Esophagus (tissue), 2 donors: Measurements from ENCODE around the gene FGGY. TPM values are rescaled to one million over a fixed set of nuclear protein-coding genes. Genes with fewer than 3 reads are reported as not detected.

Experiments used
- H3K27ac ChIP-seq, 2 donors: one replicate each; pipeline ENCODE4 v1.5.1; 2013; ENCODE audit warnings: low read depth in 2 of 2, mild to moderate bottlenecking in 2 of 2, inconsistent platforms in 1 of 2, low read length in 1 of 2, moderate library complexity in 1 of 2
- H3K27me3 ChIP-seq, 2 donors: one replicate each; pipeline ENCODE4 v1.6.1; 2013; ENCODE audit warnings: low read length in 2 of 2, control low read depth in 1 of 2, mild to moderate bottlenecking in 1 of 2; ENCODE audit not compliant: insufficient read depth in 2 of 2, control insufficient read depth in 1 of 2
- H3K36me3 ChIP-seq, 2 donors: one replicate each; pipeline ENCODE4 v1.6.1; 2013; ENCODE audit warnings: low read length in 1 of 2; ENCODE audit not compliant: control insufficient read depth in 2 of 2, insufficient read depth in 2 of 2
- H3K4me1 ChIP-seq, 2 donors: one replicate each; pipeline ENCODE4 v1.6.1; 2013; ENCODE audit warnings: low read length in 1 of 2; ENCODE audit not compliant: control insufficient read depth in 2 of 2, insufficient read depth in 2 of 2
- H3K4me3 ChIP-seq, 2 donors: one replicate each; pipeline ENCODE4 v1.5.1; 2013; ENCODE audit warnings: low read length in 2 of 2, mild to moderate bottlenecking in 2 of 2, low read depth in 1 of 2, moderate library complexity in 1 of 2
- H3K9me3 ChIP-seq, 2 donors: one replicate each; pipeline ENCODE4 v1.6.1; 2013; ENCODE audit warnings: mild to moderate bottlenecking in 2 of 2, low read depth in 1 of 2, low read length in 1 of 2, moderate library complexity in 1 of 2; ENCODE audit not compliant: control insufficient read depth in 2 of 2, insufficient read depth in 1 of 2
- WGBS, 2 donors: extraction: QIAGEN DNeasy Blood & Tissue Kit; methylation state at CpG; one replicate each; pipeline ENCODE4 v1.1.7; 2013; 5-methylcytosine and 5-hydroxymethylcytosine counted together
- polyA plus RNA-seq, 2 donors: library from polyadenylated mRNA; stranded (reverse); fragments of 200-250 nt; gene quantifications; one replicate each; pipeline ENCODE4 v1.2.3, GENCODE V29; 2013
- donor health status: healthy with polysubstance abuse.
- donor health status: Bipolar disorder and iron deficiency.

Gene FGGY
- polyA plus RNA-seq, 2 donors: 2.4 to 4.4 TPM

DNA sequence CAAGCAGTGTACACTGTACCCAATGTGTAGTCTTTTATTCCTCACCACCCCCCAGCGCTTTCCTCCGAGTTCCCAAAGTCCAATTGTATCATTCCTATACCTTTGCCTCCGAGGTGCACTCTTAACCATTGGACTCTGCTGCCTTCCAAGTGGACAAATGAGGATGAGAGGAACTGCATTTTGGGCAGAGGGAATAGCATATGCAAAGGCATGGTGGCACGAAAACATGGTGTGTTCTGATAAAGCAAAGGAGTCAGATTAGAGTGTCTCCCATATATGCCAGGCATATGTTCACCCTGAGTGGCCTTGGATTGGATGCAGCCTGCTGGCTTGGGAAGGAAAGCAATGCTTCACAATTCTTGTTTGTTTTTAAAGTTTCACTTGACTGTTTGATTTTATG, 25.5 kb downstream of the FGGY start:
- 93 to 96% methylated on average over 4 of the region's 4 CpGs for WGBS, 2 donors
- peaks cover 0 to 2% of the 10 kb centered on the region in 2 donors for H3K36me3 ChIP-seq
- H3K4me1 ChIP-seq: no peaks in the 10 kb centered on the region
- no peak overlapping the region for H3K27ac ChIP-seq
- no peaks in the 10 kb centered on the region for H3K27me3 ChIP-seq
- H3K9me3 ChIP-seq: no peaks in the 10 kb centered on the region
- no peak overlapping the region for H3K4me3 ChIP-seq

DNA sequence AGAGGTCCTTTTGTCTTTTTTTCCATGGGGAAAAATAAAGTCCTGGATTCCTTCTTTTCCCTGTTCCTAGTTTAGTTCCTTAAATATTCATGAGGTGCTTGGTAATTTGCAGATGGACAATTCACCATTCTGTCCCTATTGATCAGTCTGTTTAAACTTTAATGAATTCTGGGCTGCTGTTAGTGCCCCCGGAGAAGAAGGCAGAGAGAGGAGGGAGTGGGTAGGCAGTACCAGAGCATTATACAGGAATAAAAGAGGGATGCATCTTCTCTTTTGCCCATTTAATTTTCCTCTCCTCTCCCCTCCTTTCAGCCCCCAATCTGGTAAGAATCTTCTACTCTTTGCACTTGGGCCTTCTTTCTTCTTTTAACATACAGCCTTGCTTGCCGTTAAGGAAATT, 25.9 kb downstream of the FGGY start:
- H3K36me3 ChIP-seq: peaks cover 0 to 2% of the 10 kb centered on the region in 2 donors
- H3K4me3 ChIP-seq: no peak overlapping the region
- H3K27me3 ChIP-seq: no peaks in the 10 kb centered on the region
- H3K4me1 ChIP-seq: no peaks in the 10 kb centered on the region
- H3K9me3 ChIP-seq: no peaks in the 10 kb centered on the region
- WGBS, 2 donors: 79 to 92% methylated on average over 2 of the region's 2 CpGs
- no peak overlapping the region for H3K27ac ChIP-seq

DNA sequence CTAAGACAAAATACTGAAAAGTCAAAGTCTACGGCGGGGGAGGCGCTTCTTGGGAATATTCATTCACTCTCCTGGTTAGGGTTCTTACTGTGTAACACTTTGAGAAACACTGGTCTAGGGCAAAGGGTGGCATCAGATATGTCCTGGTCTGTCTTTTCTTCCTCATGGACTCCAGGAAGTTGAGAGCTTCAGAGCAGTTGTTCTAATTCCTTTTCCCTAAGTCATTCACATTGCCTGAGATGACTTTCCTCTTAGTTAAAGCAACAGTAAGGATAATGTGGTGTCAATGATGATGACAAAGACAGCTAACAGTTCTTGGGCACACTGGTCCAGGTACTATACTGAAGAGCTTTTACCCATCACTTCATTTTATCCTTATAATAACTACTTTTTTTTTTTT, 27.0 kb downstream of the FGGY start:
- no peaks in the 10 kb centered on the region for H3K4me1 ChIP-seq
- peaks cover 0 to 2% of the 10 kb centered on the region in 2 donors for H3K36me3 ChIP-seq
- no peaks in the 10 kb centered on the region for H3K9me3 ChIP-seq
- no peak overlapping the region for H3K4me3 ChIP-seq
- WGBS, 2 donors: 98 to 100% methylated on average over 3 of the region's 3 CpGs
- no peaks in the 10 kb centered on the region for H3K27me3 ChIP-seq
- no peak overlapping the region for H3K27ac ChIP-seq

DNA sequence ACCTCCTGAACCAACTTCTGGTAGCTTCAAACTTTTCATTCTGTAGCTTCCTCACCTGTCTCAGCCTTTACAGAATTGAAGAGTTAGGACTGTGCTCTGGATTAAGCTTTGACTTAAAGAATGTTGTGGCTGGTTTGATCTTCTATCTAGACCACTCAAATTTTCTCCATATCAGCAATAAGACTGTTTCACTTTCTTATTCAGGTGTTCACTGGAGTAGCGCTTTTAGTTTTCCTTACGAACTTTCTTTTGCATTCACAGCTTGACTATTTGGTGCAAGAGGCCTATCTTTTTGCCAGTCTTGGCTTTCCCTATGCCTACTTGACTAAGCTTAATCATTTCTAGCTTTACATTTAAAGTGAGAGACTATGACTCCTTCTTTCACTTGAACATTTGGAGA, 31.5 kb downstream of the FGGY start:
- 92 to 94% methylated on average over 2 of the region's 2 CpGs for WGBS, 2 donors
- no peak overlapping the region for H3K27ac ChIP-seq
- H3K9me3 ChIP-seq: no peaks in the 10 kb centered on the region
- no peak overlapping the region for H3K4me3 ChIP-seq
- no peaks in the 10 kb centered on the region for H3K4me1 ChIP-seq
- H3K27me3 ChIP-seq: no peaks in the 10 kb centered on the region
- no peaks in the 10 kb centered on the region for H3K36me3 ChIP-seq

DNA sequence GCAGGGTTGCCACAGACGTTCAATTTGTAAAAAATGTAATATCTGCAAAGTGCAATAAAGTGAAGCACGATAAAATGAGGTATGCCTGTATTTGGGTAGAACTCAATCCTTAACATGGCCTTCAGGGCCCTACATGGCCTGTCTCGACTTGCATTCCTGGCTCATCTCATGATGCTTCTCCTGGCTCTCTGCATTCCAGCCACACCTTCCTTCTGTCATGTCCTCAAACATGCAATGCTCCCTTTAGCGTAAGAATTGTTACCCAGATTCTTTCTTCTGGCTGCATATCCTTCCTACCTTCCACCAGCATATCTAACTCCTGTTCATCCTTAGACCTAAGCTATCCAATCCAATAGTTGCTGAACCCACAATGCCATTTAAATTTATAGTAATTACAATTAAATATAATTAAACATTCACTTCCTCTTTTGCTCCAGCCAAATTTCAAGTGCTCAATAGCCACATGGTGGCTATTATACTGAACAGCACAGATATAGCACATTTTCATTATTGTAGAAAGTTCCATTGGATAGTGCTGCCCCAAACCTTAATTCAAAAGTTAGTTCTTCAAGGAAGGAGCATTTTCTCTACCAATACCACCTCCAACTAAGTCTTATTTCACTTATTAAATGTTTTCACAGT, 32.6 kb downstream of the FGGY start:
- Histone ChIP-seq H3K27me3 (no peaks in the 10 kb centered on the region), H3K36me3 (no peaks in the 10 kb centered on the region), H3K27ac (no peak overlapping the region), H3K9me3 (no peaks in the 10 kb centered on the region), H3K4me1 (no peaks in the 10 kb centered on the region), H3K4me3 (no peak overlapping the region)
- WGBS, 2 donors: 56 to 66% methylated on average over 4 of the region's 4 CpGs

DNA sequence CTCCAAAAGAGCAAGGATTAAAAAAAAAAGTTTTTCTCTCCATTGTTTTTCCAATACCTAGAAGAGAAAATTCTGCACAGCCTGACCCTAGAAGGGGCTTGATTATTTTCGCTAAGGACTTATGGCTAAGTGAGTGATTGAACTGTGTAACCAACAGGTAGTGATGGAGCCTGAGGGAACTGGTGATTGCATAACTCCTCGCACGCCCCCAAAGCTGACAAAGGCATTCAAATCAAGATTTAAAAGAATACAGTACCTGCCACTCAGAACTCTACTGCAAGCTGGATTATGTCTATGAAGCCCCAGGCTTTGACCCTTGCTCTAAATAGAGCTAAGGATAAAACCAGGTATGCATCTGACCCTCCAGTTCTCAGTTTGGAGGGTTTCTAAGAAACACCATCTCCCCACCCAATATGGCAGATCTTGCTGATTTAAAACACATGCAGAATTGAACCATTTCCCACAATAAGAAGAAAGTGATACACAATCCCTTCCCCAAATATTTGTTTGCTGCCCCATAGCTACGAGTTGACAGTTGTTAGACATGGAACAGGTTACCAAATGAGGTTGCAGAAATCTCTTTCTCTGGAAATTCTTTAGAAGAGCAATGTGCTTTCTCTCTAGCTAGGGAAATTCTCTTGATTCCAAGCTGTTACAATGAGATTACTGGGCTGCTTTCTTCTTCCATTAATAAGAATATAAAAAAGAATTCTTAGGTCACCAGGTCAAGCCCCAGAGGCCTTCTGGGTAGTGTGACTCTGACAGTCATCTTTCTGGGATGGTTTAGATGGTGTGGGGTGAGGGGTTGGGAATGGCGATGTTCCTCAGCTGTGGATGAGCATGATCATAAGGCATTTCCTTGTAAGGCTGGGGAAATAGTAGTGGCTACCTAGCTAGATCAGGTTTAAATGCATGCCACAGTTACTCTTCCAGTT, 35.1 kb downstream of the FGGY start:
- Histone ChIP-seq H3K4me3 (no peak overlapping the region), H3K27me3 (no peaks in the 10 kb centered on the region), H3K36me3 (no peaks in the 10 kb centered on the region), H3K4me1 (no peaks in the 10 kb centered on the region), H3K9me3 (no peaks in the 10 kb centered on the region), H3K27ac (no peak overlapping the region)
- WGBS, 2 donors: 78 to 79% methylated on average over 5 of the region's 5 CpGs

DNA sequence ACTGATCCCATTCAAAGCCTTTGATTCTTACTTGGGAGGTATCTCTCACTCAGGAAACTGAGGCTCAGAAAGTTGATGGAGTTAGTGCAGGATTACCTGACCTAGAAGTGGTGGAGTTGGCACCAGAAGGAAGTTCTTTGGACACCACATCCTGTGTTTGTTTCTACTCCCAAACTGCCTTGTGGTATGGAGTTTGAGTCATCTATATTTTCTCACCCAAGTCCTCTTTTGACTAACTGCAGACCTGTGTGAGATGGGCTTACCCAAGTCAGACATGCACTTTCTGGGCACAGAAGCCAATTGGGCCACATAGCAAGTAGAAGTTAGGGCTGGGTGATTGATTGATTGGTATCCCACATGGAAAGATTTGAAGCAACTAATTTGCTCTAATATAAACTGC, 36.1 kb downstream of the FGGY start:
- Histone ChIP-seq H3K4me1 (no peaks in the 10 kb centered on the region), H3K27me3 (no peaks in the 10 kb centered on the region), H3K4me3 (no peak overlapping the region), H3K9me3 (no peaks in the 10 kb centered on the region), H3K27ac (no peak overlapping the region), H3K36me3 (no peaks in the 10 kb centered on the region)

DNA sequence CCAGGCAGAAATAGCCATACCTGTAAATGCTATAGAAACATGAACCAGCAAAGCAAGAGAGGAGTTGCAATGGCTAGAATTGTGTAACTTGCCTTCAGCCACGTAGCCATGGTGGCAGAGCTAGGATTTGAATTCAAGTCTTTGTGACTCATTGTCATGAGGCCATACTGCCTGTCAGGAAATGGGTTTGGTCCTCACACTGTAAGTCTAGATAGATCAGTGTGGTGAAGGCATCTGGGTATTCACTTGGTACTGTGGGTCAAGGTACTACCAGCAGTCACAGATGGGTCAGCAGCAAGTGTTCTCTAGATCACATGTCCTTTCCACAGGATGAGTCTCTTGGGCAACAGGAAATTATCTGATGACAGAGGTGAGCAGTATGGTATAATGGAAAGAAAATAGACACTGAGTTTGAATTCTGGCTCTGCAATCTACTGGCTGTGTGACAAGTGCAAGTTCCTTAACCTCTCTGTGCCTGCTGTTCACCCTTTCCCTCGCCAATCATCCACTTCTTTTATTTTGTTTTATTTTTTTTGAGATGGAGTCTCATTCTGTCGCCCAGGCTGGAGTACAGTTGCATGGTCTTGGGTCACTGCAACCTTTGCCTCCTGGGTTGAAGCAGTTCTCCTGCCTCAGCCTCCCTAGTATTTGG, 36.9 kb downstream of the FGGY start:
- no peaks in the 10 kb centered on the region for H3K4me1 ChIP-seq
- no peaks in the 10 kb centered on the region for H3K9me3 ChIP-seq
- 79 to 90% methylated on average over 3 of the region's 3 CpGs for WGBS, 2 donors
- no peaks in the 10 kb centered on the region for H3K36me3 ChIP-seq
- no peaks in the 10 kb centered on the region for H3K27me3 ChIP-seq
- H3K4me3 ChIP-seq: no peak overlapping the region
- H3K27ac ChIP-seq: no peak overlapping the region

DNA sequence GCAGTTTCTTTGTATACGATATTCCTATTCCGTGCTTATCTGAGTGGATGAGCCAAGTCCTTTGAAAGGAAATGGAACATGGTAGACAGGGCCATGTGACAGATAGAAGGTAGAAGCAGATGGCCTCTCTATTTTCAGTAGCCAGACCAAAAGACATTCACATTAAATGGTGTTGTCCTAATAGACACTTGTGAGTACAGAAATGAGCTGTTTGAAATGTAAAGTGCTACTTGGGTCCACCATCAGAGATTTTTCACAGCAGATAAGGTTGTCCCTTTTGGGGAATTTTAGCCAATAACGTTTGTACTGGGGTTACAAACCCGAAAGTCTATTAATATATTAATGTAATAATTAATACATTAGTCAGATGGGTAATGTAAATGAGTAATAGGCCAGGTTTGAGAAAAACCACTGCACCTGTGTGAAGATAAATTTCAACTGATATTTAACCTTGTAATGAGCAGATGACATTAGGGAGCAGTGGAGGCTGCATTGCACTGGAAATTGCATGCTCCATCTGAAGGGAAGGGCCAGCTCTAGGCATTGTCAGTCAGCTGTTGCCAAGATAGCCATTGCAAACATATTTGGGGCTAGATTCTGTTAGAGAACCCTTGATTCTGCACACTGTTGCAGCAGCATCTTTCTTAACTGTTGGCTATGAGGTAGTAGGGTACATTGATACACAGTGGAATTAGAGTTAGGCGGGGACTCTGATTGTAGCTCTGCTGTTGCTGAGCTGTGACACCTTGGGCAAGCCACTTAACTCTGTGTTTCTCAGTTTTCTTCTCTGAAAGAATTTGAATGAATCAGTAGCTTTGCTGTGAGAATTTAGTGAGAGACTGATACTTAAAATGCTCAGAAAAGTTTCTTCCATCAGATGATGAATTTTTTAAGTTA, 43.8 kb downstream of the FGGY start:
- Histone ChIP-seq H3K4me1 (no peaks in the 10 kb centered on the region), H3K27me3 (no peaks in the 10 kb centered on the region), H3K9me3 (no peaks in the 10 kb centered on the region), H3K36me3 (no peaks in the 10 kb centered on the region), H3K27ac (no peak overlapping the region), H3K4me3 (no peak overlapping the region)
- WGBS, 2 donors: 89 to 95% methylated on average over 5 of the region's 5 CpGs
